ENCODE results near the gene BST2. TPM values are rescaled to one million over a fixed set of nuclear protein-coding genes. Genes with fewer than 3 reads are reported as not detected.

BST2 gene
- total and polyA plus RNA-seq, 9 of the 15 experiments (the other 6 are each of a cell fraction or from before 2014, with no cell fraction given), result 11.2 to 232 (median 151) TPM

GRCh38 chr19:17398902-17399527 lies 6.4 kb downstream of the BST2 start (continued):
- no peak for TF ChIP-seq STAT6 (CRISPR knock-in tag; IDR thresholded peaks at IDR 0.05)
- TF ChIP-seq ZNF354B (CRISPR knock-in tag; IDR thresholded peaks at IDR 0.05), result no peak
- peak in 1 of 2 experiments; percentile 31; a peak in 1 of 4 replicates for TF ChIP-seq MAZ (CRISPR knock-in tag; conservative IDR thresholded peaks at IDR 0.05 in 1 of 2, IDR thresholded peaks at IDR 0.05 in 1 of 2)
- no peak for TF ChIP-seq SMC3 (conservative IDR thresholded peaks at IDR 0.05; ENCODE audit: insufficient read depth, low read depth, low read length)
- peak; percentile 91 for TF ChIP-seq VEZF1 (CRISPR knock-in tag; IDR thresholded peaks at IDR 0.05)
- peak; percentile 12; the same call in 1 of the 2 replicates for TF ChIP-seq CBFA2T2 (conservative IDR thresholded peaks at IDR 0.05)
- peak; percentile 79 for TF ChIP-seq USF1 (CRISPR knock-in tag; IDR thresholded peaks at IDR 0.05)
- TF ChIP-seq TAL1 (IDR thresholded peaks at IDR 0.05), result peak; percentile 28
- no peak for TF ChIP-seq TCF15 (CRISPR knock-in tag; IDR thresholded peaks at IDR 0.05)
- TF ChIP-seq ZNF644 (tag; IDR thresholded peaks at IDR 0.05; ENCODE audit: low read depth), result no peak
- no peak for TF ChIP-seq MNT (conservative IDR thresholded peaks at IDR 0.05)
- TF ChIP-seq BRD9 (IDR thresholded peaks at IDR 0.05; ENCODE audit: low read depth, partially characterized antibody), result peak; percentile 40
- peak; percentile 38; the same call in 1 of the 2 replicates for TF ChIP-seq ZFX (CRISPR knock-in tag; IDR thresholded peaks at IDR 0.05)
- no peak for TF ChIP-seq NR1H2 (CRISPR knock-in tag; IDR thresholded peaks at IDR 0.05)
- no peak for TF ChIP-seq GTF3C2 (IDR thresholded peaks at IDR 0.05; ENCODE audit: borderline replicate concordance, extremely low read depth, insufficient read length)
- peak; percentile 26; the same call in 1 of the 2 replicates for TF ChIP-seq JUND (IDR thresholded peaks at IDR 0.05; ENCODE audit: borderline replicate concordance, low read depth, low read length)
- no peak for TF ChIP-seq JUND (tag; IDR thresholded peaks at IDR 0.05; ENCODE audit: borderline replicate concordance, low read depth, low read length)
